K562 (cell line): ENCODE measurements around the gene RGS19. TPM values are rescaled to one million over a fixed set of nuclear protein-coding genes. Genes with fewer than 3 reads are reported as not detected.

Experiments
- C11orf30 ChIP-seq: fragments of 450-650 bp; IDR thresholded peaks from 2 replicates; pipeline ENCODE4 v1.6.1; 2016; ENCODE audit warnings: low read depth, mild to moderate bottlenecking
- DMBX1 ChIP-seq: fragments of 250-450 bp; sonication (Bioruptor Pico); IDR thresholded peaks from 2 replicates; pipeline ENCODE4 v1.8.0; 2022; ENCODE audit warnings: inconsistent platforms, mild to moderate bottlenecking, moderate library complexity, borderline replicate concordance
- HDAC3 ChIP-seq: fragments of 450-650 bp; IDR thresholded peaks from 2 replicates; pipeline ENCODE4 v1.6.1; 2018; ENCODE audit warnings: borderline replicate concordance, mild to moderate bottlenecking, moderate library complexity; ENCODE audit not compliant: partially characterized antibody
- HDAC8 ChIP-seq: fragments of 450-650 bp; IDR thresholded peaks from 2 replicates; pipeline ENCODE4 v1.6.1; 2016; ENCODE audit warnings: mild to moderate bottlenecking, missing genetic modification characterization, moderate library complexity, missing compliant biosample characterization
- HNRNPH1 ChIP-seq: fragments of 200-400 bp; formaldehyde crosslinking; optimal IDR thresholded peaks from 2 replicates; pipeline ENCODE3; 2017; ENCODE audit warnings: low read depth, mild to moderate bottlenecking, low read length, moderate library complexity
- LARP7 ChIP-seq: fragments of 450-650 bp; IDR thresholded peaks from 2 replicates; pipeline ENCODE4 v1.6.1; 2016
- NFIC ChIP-seq: fragments of 450-650 bp; IDR thresholded peaks from 2 replicates; pipeline ENCODE4 v1.6.1; 2017; ENCODE audit warnings: mild to moderate bottlenecking, inconsistent platforms
- TAL1 ChIP-seq: fragments of 450-650 bp; IDR thresholded peaks from 2 replicates; pipeline ENCODE4 v1.6.1; 2016; ENCODE audit warnings: mild to moderate bottlenecking
- U2AF1 ChIP-seq: fragments of 200-400 bp; formaldehyde crosslinking; optimal IDR thresholded peaks from 2 replicates; pipeline ENCODE3; 2017; ENCODE audit warnings: mild to moderate bottlenecking, low read depth, low read length, moderate library complexity
- YY1 ChIP-seq, 3 experiments: IDR thresholded peaks; 2 replicates each; pipeline ENCODE4 v1.6.1; 2011; ENCODE audit warnings: low read length in 2 of 3, mild to moderate bottlenecking in 2 of 3, moderate library complexity in 2 of 3, borderline replicate concordance in 1 of 3, control low read depth in 1 of 3, low read depth in 1 of 3; ENCODE audit not compliant: insufficient read depth in 3 of 3, insufficient replicate concordance in 2 of 3, control insufficient read depth in 1 of 3, insufficient read length in 1 of 3; ENCODE audit errors: extremely low read depth in 1 of 3
- ZFX ChIP-seq: sonication (generic); formaldehyde crosslinking; IDR thresholded peaks from 2 replicates; pipeline ENCODE4 v1.8.0; 2022; ENCODE audit warnings: mild to moderate bottlenecking, missing genetic modification reagents, moderate library complexity
- ZNF232 ChIP-seq: sonication (generic); formaldehyde crosslinking; IDR thresholded peaks from 2 replicates; pipeline ENCODE4 v1.8.0; 2022; ENCODE audit warnings: mild to moderate bottlenecking, missing genetic modification reagents
- ZNF76 ChIP-seq: fragments of 250-450 bp; sonication (Bioruptor Pico); IDR thresholded peaks from 2 replicates; pipeline ENCODE4 v1.4.0; 2020; ENCODE audit warnings: mild to moderate bottlenecking, moderate library complexity, borderline replicate concordance
- polyA plus RNA-seq, 8 experiments: library from polyadenylated mRNA; depleted of rRNA in 4 of 8; stranded (reverse) in 5 of 8; unstranded in 3 of 8; fragments of >200 nt; fragmentation: Nextera tagmentation in 2 of 8; fragmentation: Illumina TruSeq in 1 of 8; extraction: Ambion mirVana in 2 of 8; extraction: Trizol in 1 of 8; gene quantifications; 2 replicates each; pipeline versions ENCODE4 v1.2.1 to v1.2.3, GENCODE V29; 2011 to 2014; ENCODE audit warnings: inconsistent platforms in 1 of 8, missing spikeins in 1 of 8
- total RNA-seq, 7 experiments: library from RNA; depleted of rRNA in 6 of 7; stranded (reverse); fragments of >200 nt in 6 of 7; fragmentation: Illumina TruSeq in 2 of 7; extraction: Trizol in 2 of 7; gene quantifications; 2 replicates each; pipeline versions ENCODE4 v1.2.1 to v1.2.3, GENCODE V29; 2011 to 2021; ENCODE audit warnings: low replicate concordance in 1 of 7
- TF ChIP-seq, protein P1 (sequence below), 2 experiments: fragments of 450-650 bp; formaldehyde crosslinking in 1 of 2; IDR thresholded peaks; 2 replicates each; pipeline versions ENCODE4 v1.4.0 to v1.6.1; 2014 to 2020; ENCODE audit warnings: mild to moderate bottlenecking in 2 of 2, borderline replicate concordance in 1 of 2, low read depth in 1 of 2
- TF ChIP-seq, protein P2 (sequence below): sonication (generic); formaldehyde crosslinking; IDR thresholded peaks from 2 replicates; pipeline ENCODE4 v1.8.0; 2022; ENCODE audit warnings: mild to moderate bottlenecking, missing genetic modification reagents

Gene RGS19
- total and polyA plus RNA-seq, 9 of the 15 experiments (the other 6 are each of a cell fraction or from before 2014, with no cell fraction given): 0.41 to 23.7 (median 14.6) TPM

DNA sequence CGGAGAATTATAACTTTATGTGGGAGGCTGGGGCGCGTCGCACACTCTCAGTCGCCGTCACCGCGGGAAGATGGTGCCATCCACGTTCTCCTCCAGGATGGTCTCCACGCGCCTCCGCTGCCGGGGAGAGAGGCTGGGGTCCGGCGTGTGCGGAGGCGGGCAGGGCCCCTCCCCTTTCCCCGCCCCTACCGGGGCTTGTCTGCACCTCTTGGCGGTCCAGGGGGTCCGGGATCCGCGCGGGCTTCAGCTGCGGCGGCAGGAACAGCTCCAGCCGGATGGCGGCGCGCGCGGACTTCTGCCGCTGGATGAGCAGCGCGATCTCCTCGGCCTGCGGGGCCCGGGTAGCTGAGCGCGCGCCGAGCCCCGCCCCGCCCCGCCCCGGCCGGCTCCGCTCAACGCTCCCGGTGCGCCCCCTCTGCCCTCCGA lies 4.1 kb upstream of the RGS19 start (continued):
- TF ChIP-seq, protein P1, sequence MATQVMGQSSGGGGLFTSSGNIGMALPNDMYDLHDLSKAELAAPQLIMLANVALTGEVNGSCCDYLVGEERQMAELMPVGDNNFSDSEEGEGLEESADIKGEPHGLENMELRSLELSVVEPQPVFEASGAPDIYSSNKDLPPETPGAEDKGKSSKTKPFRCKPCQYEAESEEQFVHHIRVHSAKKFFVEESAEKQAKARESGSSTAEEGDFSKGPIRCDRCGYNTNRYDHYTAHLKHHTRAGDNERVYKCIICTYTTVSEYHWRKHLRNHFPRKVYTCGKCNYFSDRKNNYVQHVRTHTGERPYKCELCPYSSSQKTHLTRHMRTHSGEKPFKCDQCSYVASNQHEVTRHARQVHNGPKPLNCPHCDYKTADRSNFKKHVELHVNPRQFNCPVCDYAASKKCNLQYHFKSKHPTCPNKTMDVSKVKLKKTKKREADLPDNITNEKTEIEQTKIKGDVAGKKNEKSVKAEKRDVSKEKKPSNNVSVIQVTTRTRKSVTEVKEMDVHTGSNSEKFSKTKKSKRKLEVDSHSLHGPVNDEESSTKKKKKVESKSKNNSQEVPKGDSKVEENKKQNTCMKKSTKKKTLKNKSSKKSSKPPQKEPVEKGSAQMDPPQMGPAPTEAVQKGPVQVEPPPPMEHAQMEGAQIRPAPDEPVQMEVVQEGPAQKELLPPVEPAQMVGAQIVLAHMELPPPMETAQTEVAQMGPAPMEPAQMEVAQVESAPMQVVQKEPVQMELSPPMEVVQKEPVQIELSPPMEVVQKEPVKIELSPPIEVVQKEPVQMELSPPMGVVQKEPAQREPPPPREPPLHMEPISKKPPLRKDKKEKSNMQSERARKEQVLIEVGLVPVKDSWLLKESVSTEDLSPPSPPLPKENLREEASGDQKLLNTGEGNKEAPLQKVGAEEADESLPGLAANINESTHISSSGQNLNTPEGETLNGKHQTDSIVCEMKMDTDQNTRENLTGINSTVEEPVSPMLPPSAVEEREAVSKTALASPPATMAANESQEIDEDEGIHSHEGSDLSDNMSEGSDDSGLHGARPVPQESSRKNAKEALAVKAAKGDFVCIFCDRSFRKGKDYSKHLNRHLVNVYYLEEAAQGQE (IDR thresholded peaks at IDR 0.05; ENCODE audit: borderline replicate concordance): peak; percentile 55
- TF ChIP-seq, protein P1 (CRISPR knock-in tag; IDR thresholded peaks at IDR 0.05; ENCODE audit: low read depth): no peak
- TF ChIP-seq YY1 (IDR thresholded peaks at IDR 0.05; ENCODE audit: borderline replicate concordance in 1 of 3, control insufficient read depth in 1 of 3, extremely low read depth in 1 of 3, insufficient read depth in 3 of 3, insufficient read length in 1 of 3, insufficient replicate concordance in 2 of 3, low read depth in 1 of 3, low read length in 2 of 3) (peak in 2 of 3 experiments; percentile 31 to 39), NFIC (peak; percentile 43), TAL1 (no peak), ZFX (no peak), HNRNPH1 (no peak), HDAC8 (tag) (no peak), U2AF1 (no peak), LARP7 (no peak), DMBX1 (CRISPR knock-in tag) (no peak), HDAC3 (no peak), ZNF76 (CRISPR knock-in tag) (no peak), C11orf30 (no peak), ZNF232 (CRISPR knock-in tag) (no peak)
- TF ChIP-seq, protein P2, sequence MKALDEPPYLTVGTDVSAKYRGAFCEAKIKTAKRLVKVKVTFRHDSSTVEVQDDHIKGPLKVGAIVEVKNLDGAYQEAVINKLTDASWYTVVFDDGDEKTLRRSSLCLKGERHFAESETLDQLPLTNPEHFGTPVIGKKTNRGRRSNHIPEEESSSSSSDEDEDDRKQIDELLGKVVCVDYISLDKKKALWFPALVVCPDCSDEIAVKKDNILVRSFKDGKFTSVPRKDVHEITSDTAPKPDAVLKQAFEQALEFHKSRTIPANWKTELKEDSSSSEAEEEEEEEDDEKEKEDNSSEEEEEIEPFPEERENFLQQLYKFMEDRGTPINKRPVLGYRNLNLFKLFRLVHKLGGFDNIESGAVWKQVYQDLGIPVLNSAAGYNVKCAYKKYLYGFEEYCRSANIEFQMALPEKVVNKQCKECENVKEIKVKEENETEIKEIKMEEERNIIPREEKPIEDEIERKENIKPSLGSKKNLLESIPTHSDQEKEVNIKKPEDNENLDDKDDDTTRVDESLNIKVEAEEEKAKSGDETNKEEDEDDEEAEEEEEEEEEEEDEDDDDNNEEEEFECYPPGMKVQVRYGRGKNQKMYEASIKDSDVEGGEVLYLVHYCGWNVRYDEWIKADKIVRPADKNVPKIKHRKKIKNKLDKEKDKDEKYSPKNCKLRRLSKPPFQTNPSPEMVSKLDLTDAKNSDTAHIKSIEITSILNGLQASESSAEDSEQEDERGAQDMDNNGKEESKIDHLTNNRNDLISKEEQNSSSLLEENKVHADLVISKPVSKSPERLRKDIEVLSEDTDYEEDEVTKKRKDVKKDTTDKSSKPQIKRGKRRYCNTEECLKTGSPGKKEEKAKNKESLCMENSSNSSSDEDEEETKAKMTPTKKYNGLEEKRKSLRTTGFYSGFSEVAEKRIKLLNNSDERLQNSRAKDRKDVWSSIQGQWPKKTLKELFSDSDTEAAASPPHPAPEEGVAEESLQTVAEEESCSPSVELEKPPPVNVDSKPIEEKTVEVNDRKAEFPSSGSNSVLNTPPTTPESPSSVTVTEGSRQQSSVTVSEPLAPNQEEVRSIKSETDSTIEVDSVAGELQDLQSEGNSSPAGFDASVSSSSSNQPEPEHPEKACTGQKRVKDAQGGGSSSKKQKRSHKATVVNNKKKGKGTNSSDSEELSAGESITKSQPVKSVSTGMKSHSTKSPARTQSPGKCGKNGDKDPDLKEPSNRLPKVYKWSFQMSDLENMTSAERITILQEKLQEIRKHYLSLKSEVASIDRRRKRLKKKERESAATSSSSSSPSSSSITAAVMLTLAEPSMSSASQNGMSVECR: no peak
